Measurements from ENCODE around the gene LRRTM4. TPM values are rescaled to one million over a fixed set of nuclear protein-coding genes. Genes with fewer than 3 reads are reported as not detected.
A peak's percentile ranks its signal among the peaks of the same experiment; 100 is the strongest.

Gene LRRTM4
- total and polyA plus RNA-seq, 2 experiments from 2014 or later = 8.5 to 15.4 TPM

GRCh38 chr2:76973610-76974009 is 548.6 kb downstream of the LRRTM4 start:
- no peak for DNase-seq (ENCODE audit: low read depth in 1 of 2, low spot score in 1 of 2)
- Histone ChIP-seq H3K27ac (no peak overlapping the region), H3K4me3 (no peak overlapping the region), H3K36me3 (no peaks in the 10 kb centered on the region), H3K4me1 (ENCODE audit: low read depth) (no peaks in the 10 kb centered on the region), H3K9me3 (ENCODE audit: low read depth) (no peaks in the 10 kb centered on the region), H3K27me3 (no peaks in the 10 kb centered on the region)
- TF ChIP-seq CTCF (IDR thresholded peaks at IDR 0.05; ENCODE audit: low read depth, low read length) = no peak

GRCh38 chr2:76965772-76966171 is 556.4 kb downstream of the LRRTM4 start:
- no peak for DNase-seq (ENCODE audit: low read depth in 1 of 2, low spot score in 1 of 2)
- Histone ChIP-seq H3K4me1 (ENCODE audit: low read depth) (no peaks in the 10 kb centered on the region), H3K9me3 (ENCODE audit: low read depth) (no peaks in the 10 kb centered on the region), H3K27me3 (no peaks in the 10 kb centered on the region), H3K36me3 (no peaks in the 10 kb centered on the region), H3K4me3 (no peak overlapping the region), H3K27ac (no peak overlapping the region)
- TF ChIP-seq CTCF (IDR thresholded peaks at IDR 0.05; ENCODE audit: low read depth, low read length) = no peak

GRCh38 chr2:76958749-76959148 is 563.4 kb downstream of the LRRTM4 start:
- Histone ChIP-seq H3K27ac (no peak overlapping the region), H3K4me3 (no peak overlapping the region), H3K9me3 (ENCODE audit: low read depth) (no peaks in the 10 kb centered on the region), H3K27me3 (no peaks in the 10 kb centered on the region), H3K36me3 (no peaks in the 10 kb centered on the region), H3K4me1 (ENCODE audit: low read depth) (no peaks in the 10 kb centered on the region)
- no peak for TF ChIP-seq CTCF (IDR thresholded peaks at IDR 0.05; ENCODE audit: low read depth, low read length)
- peak; percentile 2 to 76 for DNase-seq (ENCODE audit: low read depth in 1 of 2, low spot score in 1 of 2)

GRCh38 chr2:76953733-76954347 is 568.3 kb downstream of the LRRTM4 start:
- TF ChIP-seq CTCF (IDR thresholded peaks at IDR 0.05; ENCODE audit: low read depth, low read length) = peak; percentile 58
- Histone ChIP-seq H3K36me3 (no peaks in the 10 kb centered on the region), H3K27me3 (no peaks in the 10 kb centered on the region)

GRCh38 chr2:76946631-76947145 is 575.5 kb downstream of the LRRTM4 start:
- peaks cover 17% of the 10 kb centered on the region for H3K4me1 ChIP-seq (ENCODE audit: low read depth)
- no peaks in the 10 kb centered on the region for H3K36me3 ChIP-seq
- no peak for DNase-seq (ENCODE audit: low read depth in 1 of 2, low spot score in 1 of 2)
- no peak overlapping the region for H3K27ac ChIP-seq
- no peaks in the 10 kb centered on the region for H3K27me3 ChIP-seq
- no peak overlapping the region for H3K4me3 ChIP-seq
- no peak for TF ChIP-seq CTCF (IDR thresholded peaks at IDR 0.05; ENCODE audit: low read depth, low read length)
- no peaks in the 10 kb centered on the region for H3K9me3 ChIP-seq (ENCODE audit: low read depth)

More at GRCh38 chr2:76953733-76954347, 568.3 kb downstream of the LRRTM4 start:
- peak; percentile 49 to 84 for DNase-seq (ENCODE audit: low read depth in 1 of 2, low spot score in 1 of 2)
- no peak overlapping the region for H3K4me3 ChIP-seq
- H3K9me3 ChIP-seq (ENCODE audit: low read depth) = no peaks in the 10 kb centered on the region
- H3K4me1 ChIP-seq (ENCODE audit: low read depth) = peaks cover 15% of the 10 kb centered on the region
- no peak overlapping the region for H3K27ac ChIP-seq
